Measurements from ENCODE around the gene CCDC85B. TPM values are rescaled to one million over a fixed set of nuclear protein-coding genes. Genes with fewer than 3 reads are reported as not detected.

Gene CCDC85B
- total and polyA plus RNA-seq, 2 of the 8 experiments (the other 6 are each of a cell fraction or from before 2014, with no cell fraction given) = 19.8 to 30.8 TPM

DNA sequence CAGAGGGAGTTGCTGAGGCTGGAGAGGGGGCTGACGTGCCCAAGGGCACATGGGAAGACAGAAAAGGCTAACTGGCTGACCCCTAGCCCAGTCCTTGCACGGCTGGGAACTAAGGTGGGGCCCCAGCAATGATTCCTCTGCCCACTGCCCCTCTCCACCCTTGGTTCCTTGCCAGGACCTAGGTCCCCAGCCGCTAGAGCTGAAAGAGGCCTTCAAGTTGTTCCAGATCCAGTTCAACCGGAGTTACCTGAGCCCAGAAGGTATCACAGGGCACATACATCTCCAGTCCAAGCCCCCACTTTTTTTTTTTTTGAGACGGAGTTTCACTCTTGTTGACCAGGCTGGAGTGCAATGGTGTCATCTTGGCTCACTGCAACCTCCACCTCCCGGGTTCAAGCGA, 10.4 kb upstream of the CCDC85B start (continued):
- no peak for TF ChIP-seq ATF2 (IDR thresholded peaks at IDR 0.05; ENCODE audit: low read length)

Data from H1 (cell line).